A549 treated with CORT108297 at 1 μM for 4 hours (cell line): ENCODE data around the gene GPD1L. TPM values are rescaled to one million over a fixed set of nuclear protein-coding genes. Genes with fewer than 3 reads are reported as not detected.

Source experiments
- total RNA-seq: library from RNA; stranded (reverse); fragments of 200-300 nt; extraction: Qiagen RNA extraction; gene quantifications from 5 replicates; pipeline ENCODE4 v1.2.3, GENCODE V29; 2022

The GPD1L gene
- 16.2 to 20.8 TPM (median 18.9 TPM) in 5 replicates for total RNA-seq

DNA sequence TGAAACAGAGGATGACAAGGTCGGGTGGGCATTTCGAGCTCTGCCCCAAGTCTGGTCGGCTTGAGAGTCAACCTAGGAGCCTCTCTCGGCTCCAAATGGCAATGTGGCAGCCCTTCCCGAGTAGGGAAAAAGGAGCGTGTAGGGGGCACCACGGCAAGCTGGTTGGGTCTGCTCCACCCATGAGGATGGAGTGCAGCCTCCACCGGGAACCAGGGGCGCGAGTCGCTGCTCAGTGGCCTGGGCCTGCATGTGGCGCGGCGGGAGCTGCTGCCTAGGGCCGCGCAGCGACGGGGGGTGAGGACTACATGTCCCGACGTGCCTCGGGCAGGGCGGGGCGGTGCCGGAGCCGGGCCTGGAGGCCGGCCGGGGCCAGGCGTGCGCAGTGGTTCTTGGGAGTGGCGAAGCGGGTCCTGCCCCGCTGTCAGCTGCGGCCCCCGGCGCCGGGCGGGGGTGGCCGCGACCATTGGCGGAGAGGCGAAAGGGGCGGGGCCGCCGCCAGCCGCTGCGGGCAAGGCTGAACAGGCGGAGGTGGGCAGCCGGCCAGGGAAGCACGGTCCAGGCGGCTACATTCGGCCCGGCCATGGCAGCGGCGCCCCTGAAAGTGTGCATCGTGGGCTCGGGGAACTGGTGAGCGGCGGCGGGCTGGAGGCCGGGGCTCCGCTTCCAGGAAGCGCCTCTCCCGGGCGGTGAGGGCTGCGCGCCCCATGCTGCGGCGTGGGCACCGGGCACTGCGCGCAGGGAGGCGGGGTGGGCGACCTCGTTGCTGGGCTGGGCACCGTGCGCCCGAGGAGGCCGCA is at the start of gene GPD1L:
GPD1L (plus strand) TSS at position 489 of the 797 bp plus-strand sequence; CDS start at position 581, 92 bp downstream.

Other genes with a start within 250 kb of the GPD1L start
- 13.0 to 21.0 TPM (median 17.5 TPM) in 5 replicates for gene OSBPL10, start 125.4 kb upstream of the GPD1L start, total RNA-seq
- 1.0 to 1.7 TPM (median 1.2 TPM) in 5 replicates for gene ZNF860, start 124.9 kb upstream of the GPD1L start, total RNA-seq
- 7.0 to 10.5 TPM (median 10.1 TPM) in 5 replicates for gene CMTM8, start 132.1 kb downstream of the GPD1L start, total RNA-seq